ENCODE measurements around the gene CHD2. TPM values are rescaled to one million over a fixed set of nuclear protein-coding genes. Genes with fewer than 3 reads are reported as not detected.
"Not testable (repeated sequence)": the region's sequence is repeated elsewhere in the genome, so short reads cannot be mapped to it uniquely, and the experiment has no call there.

The CHD2 gene
- total RNA-seq, 1 donor from 2014 or later = 63.8 TPM

GRCh38 chr15:92906020-92906419 lies 5.9 kb downstream of the CHD2 start:
- DNase-seq (ENCODE audit: low read depth, low spot score) = no peak

- no peak for DNase-seq (ENCODE audit: low read depth, low spot score)
Observed at GRCh38 chr15:92906563-92907081, 6.5 kb downstream of the CHD2 start.

- DNase-seq (ENCODE audit: low read depth, low spot score) = no peak
Observed at GRCh38 chr15:92907229-92907628, 7.1 kb downstream of the CHD2 start.

GRCh38 chr15:92907896-92908712 lies 8.0 kb downstream of the CHD2 start:
- no peak for DNase-seq (ENCODE audit: low read depth, low spot score)

- no peak for DNase-seq (ENCODE audit: low read depth, low spot score)
Observed at GRCh38 chr15:92908713-92909057, 8.6 kb downstream of the CHD2 start.

GRCh38 chr15:92909136-92909781 lies 9.1 kb downstream of the CHD2 start:
- no peak for DNase-seq (ENCODE audit: low read depth, low spot score)

- DNase-seq (ENCODE audit: low read depth, low spot score) = no peak
Observed at GRCh38 chr15:92910451-92910850, 10.3 kb downstream of the CHD2 start.

GRCh38 chr15:92914103-92914499 lies 14.0 kb downstream of the CHD2 start:
- no peak for DNase-seq (ENCODE audit: low read depth, low spot score)

- no peak for DNase-seq (ENCODE audit: low read depth, low spot score)
Observed at GRCh38 chr15:92914768-92915221, 14.7 kb downstream of the CHD2 start.

- no peak for DNase-seq (ENCODE audit: low read depth, low spot score)
Observed at GRCh38 chr15:92915766-92916435, 15.8 kb downstream of the CHD2 start.

- DNase-seq (ENCODE audit: low read depth, low spot score) = peak; percentile 84
Observed at GRCh38 chr15:92917598-92918407, 17.7 kb downstream of the CHD2 start.

- DNase-seq (ENCODE audit: low read depth, low spot score) = not testable (repeated sequence)
Observed at GRCh38 chr15:92918881-92919280, 18.8 kb downstream of the CHD2 start.

GRCh38 chr15:92920595-92921161 lies 20.6 kb downstream of the CHD2 start:
- no peak for DNase-seq (ENCODE audit: low read depth, low spot score)

- no peak for DNase-seq (ENCODE audit: low read depth, low spot score)
Observed at GRCh38 chr15:92921215-92922131, 21.3 kb downstream of the CHD2 start.

GRCh38 chr15:92922418-92923002 lies 22.4 kb downstream of the CHD2 start:
- DNase-seq (ENCODE audit: low read depth, low spot score) = no peak

GRCh38 chr15:92924216-92924615 lies 24.1 kb downstream of the CHD2 start:
- DNase-seq (ENCODE audit: low read depth, low spot score) = no peak

- no peak for DNase-seq (ENCODE audit: low read depth, low spot score)
Observed at GRCh38 chr15:92925454-92925853, 25.3 kb downstream of the CHD2 start.

GRCh38 chr15:92928225-92928750 lies 28.2 kb downstream of the CHD2 start:
- DNase-seq (ENCODE audit: low read depth, low spot score) = no peak

- DNase-seq (ENCODE audit: low read depth, low spot score) = no peak
Observed at GRCh38 chr15:92929002-92929401, 28.9 kb downstream of the CHD2 start.

Measured in pulmonary artery endothelial cell (primary cell).